ENCODE results near the gene HSPA8. TPM values are rescaled to one million over a fixed set of nuclear protein-coding genes. Genes with fewer than 3 reads are reported as not detected.

The HSPA8 gene
- total RNA-seq, 3 donors from 2014 or later: 496 to 909 (median 797) TPM

DNA sequence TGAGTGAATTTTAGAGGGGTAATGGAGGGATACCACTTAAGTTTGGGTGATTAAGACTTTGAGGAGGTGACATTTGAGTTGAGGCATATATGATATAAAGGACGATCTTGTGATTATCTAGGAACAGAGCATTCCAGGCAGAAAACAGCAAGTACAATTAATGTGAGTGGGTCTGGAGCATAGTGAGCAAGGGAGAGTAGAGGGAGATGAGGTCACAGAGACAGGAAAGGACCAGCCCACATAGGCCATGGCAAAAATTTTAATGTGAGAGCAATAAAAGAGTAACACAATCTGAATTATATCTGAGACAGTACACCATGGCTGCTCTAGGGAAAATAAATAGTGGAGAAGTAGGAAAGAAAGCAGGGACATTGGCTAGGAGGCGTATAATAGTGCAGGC, 14.5 kb upstream of the HSPA8 start:
- H3K36me3 ChIP-seq (ENCODE audit: low read depth): no peaks in the 10 kb centered on the region
- intact Hi-C loops (cut with DNase I, micrococcal nuclease): no loop called here
- no peak overlapping the region for H3K4me3 ChIP-seq
- TF ChIP-seq, protein P1, sequence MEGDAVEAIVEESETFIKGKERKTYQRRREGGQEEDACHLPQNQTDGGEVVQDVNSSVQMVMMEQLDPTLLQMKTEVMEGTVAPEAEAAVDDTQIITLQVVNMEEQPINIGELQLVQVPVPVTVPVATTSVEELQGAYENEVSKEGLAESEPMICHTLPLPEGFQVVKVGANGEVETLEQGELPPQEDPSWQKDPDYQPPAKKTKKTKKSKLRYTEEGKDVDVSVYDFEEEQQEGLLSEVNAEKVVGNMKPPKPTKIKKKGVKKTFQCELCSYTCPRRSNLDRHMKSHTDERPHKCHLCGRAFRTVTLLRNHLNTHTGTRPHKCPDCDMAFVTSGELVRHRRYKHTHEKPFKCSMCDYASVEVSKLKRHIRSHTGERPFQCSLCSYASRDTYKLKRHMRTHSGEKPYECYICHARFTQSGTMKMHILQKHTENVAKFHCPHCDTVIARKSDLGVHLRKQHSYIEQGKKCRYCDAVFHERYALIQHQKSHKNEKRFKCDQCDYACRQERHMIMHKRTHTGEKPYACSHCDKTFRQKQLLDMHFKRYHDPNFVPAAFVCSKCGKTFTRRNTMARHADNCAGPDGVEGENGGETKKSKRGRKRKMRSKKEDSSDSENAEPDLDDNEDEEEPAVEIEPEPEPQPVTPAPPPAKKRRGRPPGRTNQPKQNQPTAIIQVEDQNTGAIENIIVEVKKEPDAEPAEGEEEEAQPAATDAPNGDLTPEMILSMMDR (IDR thresholded peaks at IDR 0.05): no peak
- H3K9me3 ChIP-seq: no peaks in the 10 kb centered on the region
- no peak for DNase-seq
- no peaks in the 10 kb centered on the region for H3K4me1 ChIP-seq (ENCODE audit: low read depth)
- ATAC-seq: no peak

DNA sequence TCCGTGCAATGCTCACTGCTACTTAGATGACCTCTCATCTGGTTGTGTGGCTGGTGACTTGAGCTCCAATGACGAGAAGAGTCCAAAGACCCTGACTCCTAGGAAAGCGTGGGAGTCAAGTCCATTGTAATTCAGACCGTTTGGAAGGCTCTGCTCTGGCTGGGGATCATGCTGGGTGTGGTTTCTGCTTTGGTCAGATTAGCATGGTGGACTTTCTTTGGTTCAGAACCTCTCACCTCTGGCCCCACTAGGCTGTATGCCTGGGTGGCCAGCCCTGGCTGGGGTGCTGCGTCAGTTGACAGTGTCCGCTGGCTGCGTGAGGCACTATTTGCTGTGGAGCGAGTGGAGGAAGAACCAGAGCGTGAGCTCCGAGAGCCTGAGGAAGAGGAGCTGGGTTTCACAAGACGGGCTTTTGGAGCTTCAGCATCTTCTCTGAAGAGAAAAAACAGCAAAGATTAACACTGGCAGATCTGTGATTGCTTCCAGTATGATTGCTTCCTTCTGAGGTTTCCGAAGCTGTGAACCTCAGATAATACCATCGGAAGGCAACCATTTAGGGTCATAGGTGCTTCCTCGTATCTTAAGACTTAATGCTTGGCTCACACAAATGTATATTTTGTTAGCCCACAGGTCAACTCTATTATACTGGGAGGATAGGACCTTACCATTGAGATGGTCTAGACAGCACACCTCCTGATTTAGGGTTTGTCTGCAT, 11.6 kb upstream of the HSPA8 start:
- intact Hi-C loops (cut with DNase I, micrococcal nuclease): no loop called here
- TF ChIP-seq, protein P1 (IDR thresholded peaks at IDR 0.05): no peak
- H3K4me3 ChIP-seq: no peak overlapping the region
- H3K9me3 ChIP-seq: no peaks in the 10 kb centered on the region
- no peaks in the 10 kb centered on the region for H3K36me3 ChIP-seq (ENCODE audit: low read depth)
- peaks cover 7% of the 10 kb centered on the region for H3K4me1 ChIP-seq (ENCODE audit: low read depth)
- no peak for ATAC-seq
- DNase-seq: no peak

DNA sequence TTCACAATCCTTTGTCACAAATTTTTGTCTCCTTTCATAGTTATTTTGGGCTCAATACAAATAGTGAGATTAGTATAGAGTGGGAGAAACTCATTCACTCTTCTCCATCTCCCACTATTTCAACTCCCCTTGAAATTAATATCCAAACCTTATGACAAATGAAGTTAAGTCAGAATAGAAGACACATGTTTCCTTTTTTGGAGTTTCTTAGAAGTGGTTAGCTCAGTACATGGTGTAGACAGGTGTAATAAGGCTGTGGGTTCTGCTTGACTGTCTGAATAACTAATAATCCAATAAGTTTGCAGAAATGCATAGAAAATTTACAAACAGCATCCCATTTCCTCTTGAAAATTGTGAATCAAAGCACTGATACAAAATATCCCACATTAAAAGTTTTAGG, 10.8 kb upstream of the HSPA8 start:
- Histone ChIP-seq H3K4me1 (ENCODE audit: low read depth) (peaks cover 7% of the 10 kb centered on the region), H3K36me3 (ENCODE audit: low read depth) (no peaks in the 10 kb centered on the region), H3K9me3 (no peaks in the 10 kb centered on the region), H3K4me3 (no peak overlapping the region)
- ATAC-seq (no peak), DNase-seq (no peak)
- TF ChIP-seq, protein P1 (IDR thresholded peaks at IDR 0.05): no peak
- intact Hi-C loops (cut with DNase I, micrococcal nuclease): no loop called here

DNA sequence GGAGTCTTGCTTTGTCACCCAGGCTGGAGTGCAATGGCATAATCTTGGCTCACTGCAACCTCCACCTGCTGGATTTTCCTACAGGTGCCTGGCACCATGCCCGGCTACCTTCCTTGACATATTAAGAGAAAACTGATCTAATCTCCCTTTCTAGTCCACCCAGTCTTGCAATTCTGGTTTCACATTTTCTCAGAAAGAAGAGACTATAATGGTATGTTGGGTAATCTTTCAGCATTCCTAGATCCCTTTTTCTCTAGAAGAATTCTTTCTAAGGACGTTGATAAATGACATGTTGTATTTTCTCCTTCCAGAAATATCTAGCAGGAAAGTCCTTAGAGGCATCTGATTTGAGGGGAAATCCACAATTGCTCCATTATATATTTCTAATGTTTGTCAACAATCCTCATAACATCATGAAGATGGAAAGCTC, 10.4 kb upstream of the HSPA8 start:
- peak in 1 of 3 donors; percentile 43 for DNase-seq
- H3K4me1 ChIP-seq (ENCODE audit: low read depth): peaks cover 7% of the 10 kb centered on the region
- intact Hi-C loops (cut with DNase I, micrococcal nuclease): no loop called here
- H3K9me3 ChIP-seq: no peaks in the 10 kb centered on the region
- no peak overlapping the region for H3K4me3 ChIP-seq
- peak; percentile 27 for ATAC-seq
- TF ChIP-seq, protein P1 (IDR thresholded peaks at IDR 0.05): no peak
- H3K36me3 ChIP-seq (ENCODE audit: low read depth): no peaks in the 10 kb centered on the region

DNA sequence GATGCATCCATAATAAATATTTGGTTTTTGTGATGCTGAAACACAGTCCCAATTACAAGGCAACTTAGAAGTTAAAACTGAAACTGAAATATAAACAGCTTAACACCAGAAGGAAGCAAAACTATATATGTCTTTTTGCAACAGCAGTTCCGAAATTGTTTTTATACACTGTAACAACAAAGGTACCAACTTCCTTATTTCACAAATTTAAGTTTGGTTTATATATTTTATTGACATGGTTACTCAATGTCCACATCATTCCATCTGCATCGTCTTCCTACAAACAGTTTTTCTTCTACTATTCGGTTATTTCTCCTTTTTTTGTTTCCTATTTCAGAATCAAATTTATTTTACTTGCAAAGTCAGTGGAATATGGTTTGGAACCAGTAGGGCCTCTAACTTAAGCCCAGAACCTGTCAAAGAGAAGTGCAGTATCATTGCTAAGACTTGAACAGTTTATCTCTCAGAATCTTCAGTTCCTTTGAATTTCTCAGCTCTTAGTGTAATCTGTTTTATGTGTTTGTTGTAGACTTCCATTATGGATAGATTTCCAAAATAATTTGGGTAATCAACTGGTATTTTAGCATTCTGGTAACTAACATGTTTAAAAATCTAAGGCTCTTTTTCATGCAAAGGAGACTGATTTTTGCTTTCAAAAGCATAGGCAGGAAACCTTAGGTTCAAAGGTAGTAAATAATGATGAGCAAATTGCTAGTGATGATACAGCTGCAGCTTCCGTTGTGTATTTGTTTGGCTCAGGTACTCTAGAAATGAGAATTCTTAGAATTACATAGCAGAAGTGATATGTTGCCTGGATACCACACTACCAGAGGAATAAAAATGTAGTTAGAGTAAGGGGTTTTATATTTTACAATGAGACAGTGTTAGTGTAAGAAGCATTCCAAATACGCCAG, 8.2 kb upstream of the HSPA8 start:
- TF ChIP-seq, protein P1 (IDR thresholded peaks at IDR 0.05): no peak
- Histone ChIP-seq H3K4me3 (no peak overlapping the region), H3K9me3 (no peaks in the 10 kb centered on the region), H3K36me3 (ENCODE audit: low read depth) (no peaks in the 10 kb centered on the region), H3K4me1 (ENCODE audit: low read depth) (peaks cover 7% of the 10 kb centered on the region)
- DNase-seq (no peak), ATAC-seq (peak; percentile 75)
- intact Hi-C loops (cut with DNase I, micrococcal nuclease): no loop called here
